HCT116 (cell line): ENCODE measurements around the gene MINK1. TPM values are rescaled to one million over a fixed set of nuclear protein-coding genes. Genes with fewer than 3 reads are reported as not detected.

ENCODE experiments used
- ATAC-seq: fragments of 200-7000 bp; cut with Tn5 transposase; 2 replicates; pipeline ENCODE4 v1.9.1; 2020; ENCODE audit warnings: mild to moderate bottlenecking, moderate library complexity
- BruUV-seq: library from RNA; stranded (reverse); fragments of 400-500 nt; replicated peaks from 2 replicates; lab custom pipeline; 2021; lab: Mats Ljungman, UMichigan
- CTCF ChIA-PET: fragments of 300-600 bp; sonication (Branson Sonifier 250); formaldehyde crosslinking; loops from one replicate; lab custom pipeline; 2021; ENCODE audit warnings: antibody characterized with exemption; lab: Charles Lee
- POLR2A ChIA-PET: fragments of 300-600, 350-600 bp; sonication (Branson Sonifier 250); formaldehyde crosslinking; loops from one replicate; lab custom pipeline; 2021; ENCODE audit warnings: antibody characterized with exemption; lab: Charles Lee
- RAD21 ChIA-PET, 2 experiments: fragments of 300-600 bp; sonication (Branson Sonifier 250); formaldehyde crosslinking; loops; one replicate each; lab custom pipeline; 2023; ENCODE audit warnings: low total read pairs in 2 of 2; ENCODE audit not compliant: uncharacterized antibody in 2 of 2, unreplicated experiment in 2 of 2, low non-redundant PET in 1 of 2; lab: Charles Lee
- DNase-seq: peaks from one replicate; pipeline ENCODE4 v3.0.0-alpha.2; 2010; ENCODE audit warnings: low read depth, low spot score
- H2AFZ ChIP-seq: fragments of 200-600 bp; shearing (Covaris generic), sonication (generic); 2 replicates; pipeline ENCODE4 v1.6.1; 2017; ENCODE audit warnings: low read depth, mixed run types, mixed read lengths, antibody characterized with exemption, low read length; ENCODE audit not compliant: poor library complexity, severe bottlenecking
- H3K27ac ChIP-seq: 2 replicates; pipeline ENCODE4 v1.5.1; 2012; ENCODE audit warnings: low read depth, low read length
- H3K27me3 ChIP-seq: fragments of 200-600 bp; sonication (generic); 2 replicates; pipeline ENCODE4 v1.6.1; 2016; ENCODE audit warnings: mixed run types, low read length, mixed read lengths; ENCODE audit not compliant: insufficient read depth
- H3K36me3 ChIP-seq, 2 experiments: fragments of 200-500 bp in 1 of 2; fragments of 200-600 bp in 1 of 2; sonication (Bioruptor generic) in 1 of 2; sonication (generic) in 1 of 2; 2 replicates each; pipeline versions ENCODE4 v1.5.1 to v1.6.1; 2014 to 2016; ENCODE audit warnings: low read length in 2 of 2, inconsistent platforms in 1 of 2, mixed read lengths in 1 of 2, mixed run types in 1 of 2; ENCODE audit not compliant: insufficient read depth in 2 of 2, control insufficient read depth in 1 of 2
- H3K4me1 ChIP-seq, 2 experiments: fragments of 200-600 bp in 1 of 2; sonication (generic) in 1 of 2; 2 replicates each; pipeline versions ENCODE4 v1.5.1 to v1.6.1; 2012 to 2017; ENCODE audit warnings: low read length in 2 of 2, inconsistent platforms in 1 of 2, mild to moderate bottlenecking in 1 of 2, mixed read lengths in 1 of 2, mixed run types in 1 of 2, moderate library complexity in 1 of 2; ENCODE audit not compliant: insufficient read depth in 2 of 2, control insufficient read depth in 1 of 2
- H3K4me2 ChIP-seq: fragments of 200-600 bp; sonication (generic); 2 replicates; pipeline ENCODE4 v1.6.1; 2017; ENCODE audit warnings: mixed run types, low read length, mixed read lengths
- H3K4me3 ChIP-seq, 2 experiments: fragments of 200-600 bp in 1 of 2; sonication (generic) in 1 of 2; replicated peaks in 1 of 2; 2 replicates each; pipeline ENCODE4 v1.5.1; 2011 to 2016; ENCODE audit warnings: low read length in 2 of 2, control low read depth in 1 of 2, low read depth in 1 of 2, mild to moderate bottlenecking in 1 of 2, mixed read lengths in 1 of 2, mixed run types in 1 of 2
- H3K79me2 ChIP-seq: fragments of 200-600 bp; sonication (generic); 2 replicates; pipeline ENCODE4 v1.6.1; 2017; ENCODE audit warnings: mild to moderate bottlenecking, mixed run types, low read length, moderate library complexity, mixed read lengths; ENCODE audit not compliant: insufficient read depth
- H3K9ac ChIP-seq: fragments of 200-600 bp; sonication (generic); 2 replicates; pipeline ENCODE4 v1.6.1; 2016; ENCODE audit warnings: low read length, mixed read lengths
- H3K9me2 ChIP-seq: fragments of 200-600 bp; sonication (generic), shearing (Covaris generic); 2 replicates; pipeline ENCODE4 v1.6.1; 2017; ENCODE audit warnings: mixed run types, mild to moderate bottlenecking, moderate library complexity; ENCODE audit not compliant: insufficient read depth
- H3K9me3 ChIP-seq, 2 experiments: fragments of 200-500 bp in 1 of 2; fragments of 200-600 bp in 1 of 2; sonication (Bioruptor generic) in 1 of 2; sonication (generic) in 1 of 2; 2 replicates each; pipeline ENCODE4 v1.6.1; 2014 to 2017; ENCODE audit warnings: low read length in 2 of 2, mixed read lengths in 2 of 2, inconsistent platforms in 1 of 2, low read depth in 1 of 2, mild to moderate bottlenecking in 1 of 2, mixed run types in 1 of 2, moderate library complexity in 1 of 2; ENCODE audit not compliant: control insufficient read depth in 1 of 2, insufficient read depth in 1 of 2
- H4K20me1 ChIP-seq: fragments of 200-600 bp; sonication (generic), shearing (Covaris generic); 2 replicates; pipeline ENCODE4 v1.6.1; 2017; ENCODE audit warnings: mixed run types, mild to moderate bottlenecking, moderate library complexity; ENCODE audit not compliant: insufficient read depth
- CBX3 ChIP-seq: IDR thresholded peaks from 2 replicates; pipeline ENCODE4 v1.6.1; 2012; ENCODE audit warnings: low read depth
- ELF1 ChIP-seq: IDR thresholded peaks from 2 replicates; pipeline ENCODE4 v1.6.1; 2012; ENCODE audit warnings: low read depth, borderline replicate concordance
- EZH2 ChIP-seq: fragments of 200-600 bp; sonication (generic); IDR thresholded peaks from 2 replicates; pipeline ENCODE4 v1.6.1; 2017; ENCODE audit warnings: antibody characterized with exemption, mixed run types
- FOSL1 ChIP-seq: IDR thresholded peaks from 2 replicates; pipeline ENCODE4 v1.6.1; 2012; ENCODE audit warnings: low read depth
- SIN3A ChIP-seq: IDR thresholded peaks from 2 replicates; pipeline ENCODE4 v1.6.1; 2012; ENCODE audit warnings: low read depth
- SP1 ChIP-seq: IDR thresholded peaks from 2 replicates; pipeline ENCODE4 v1.6.1; 2012; ENCODE audit warnings: low read depth
- YY1 ChIP-seq: IDR thresholded peaks from 2 replicates; pipeline ENCODE4 v1.6.1; 2011; ENCODE audit warnings: low read length, low read depth, moderate library complexity, mild to moderate bottlenecking; ENCODE audit not compliant: insufficient replicate concordance; ENCODE audit errors: extremely low read depth
- intact Hi-C: fragments of 100-400 bp; cut with micrococcal nuclease; formaldehyde crosslinking; loops from 2 replicates; pipeline ENCODE4 v1.10.0; 2022
- total RNA-seq: library from RNA; stranded (reverse); gene quantifications from one replicate; pipeline ENCODE4 v1.2.1, GENCODE V29; 2021; ENCODE audit not compliant: unreplicated experiment
- TF ChIP-seq, protein P1 (sequence below): IDR thresholded peaks from 2 replicates; pipeline ENCODE4 v1.6.1; 2012; ENCODE audit warnings: low read depth
- TF ChIP-seq, protein P2 (sequence below): IDR thresholded peaks from 2 replicates; pipeline ENCODE4 v1.6.1; 2011; ENCODE audit warnings: mild to moderate bottlenecking, low read length, moderate library complexity; ENCODE audit not compliant: insufficient replicate concordance; ENCODE audit errors: extremely low read depth
- TF ChIP-seq, protein P3 (sequence below): IDR thresholded peaks from 2 replicates; pipeline ENCODE4 v1.6.1; 2012
- TF ChIP-seq, protein P4 (sequence below): IDR thresholded peaks from 2 replicates; pipeline ENCODE4 v1.6.1; 2012

Gene MINK1
- total RNA-seq, 1 experiment from 2014 or later: 85.2 TPM

DNA sequence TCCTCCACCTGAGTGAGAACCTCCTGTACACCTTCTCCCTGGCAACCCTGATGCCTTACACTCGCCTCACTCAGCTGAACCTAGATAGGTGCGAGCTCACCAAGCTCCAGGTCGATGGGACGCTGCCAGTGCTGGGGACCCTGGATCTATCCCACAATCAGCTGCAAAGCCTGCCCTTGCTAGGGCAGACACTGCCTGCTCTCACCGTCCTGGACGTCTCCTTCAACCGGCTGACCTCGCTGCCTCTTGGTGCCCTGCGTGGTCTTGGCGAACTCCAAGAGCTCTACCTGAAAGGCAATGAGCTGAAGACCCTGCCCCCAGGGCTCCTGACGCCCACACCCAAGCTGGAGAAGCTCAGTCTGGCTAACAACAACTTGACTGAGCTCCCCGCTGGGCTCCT lies 99.6 kb downstream of the MINK1 start:
- POLR2A ChIA-PET: no interaction called here
- intact Hi-C loops: no loop called here
- no peak for ATAC-seq

More for the DNA sequence above, 99.6 kb downstream of the MINK1 start:
- no peak for DNase-seq
- Histone ChIP-seq H3K79me2 (peaks cover 2% of the 10 kb centered on the region; the same call in 1 of the 2 replicates), H3K36me3 (peaks cover 0 to 9% of the 10 kb centered on the region in 2 experiments; a peak in 1 of 4 replicates), H4K20me1 (no peaks in the 10 kb centered on the region), H3K9me2 (no peaks in the 10 kb centered on the region), H2AFZ (no peak overlapping the region), H3K4me2 (no peak overlapping the region), H3K9ac (no peak overlapping the region), H3K27me3 (no peaks in the 10 kb centered on the region), H3K4me1 (peaks cover 8 to 9% of the 10 kb centered on the region in 2 experiments), H3K4me3 (no peak overlapping the region), H3K9me3 (no peaks in the 10 kb centered on the region), H3K27ac (no peak overlapping the region)
- CTCF ChIA-PET: no interaction called here
- RAD21 ChIA-PET: no interaction called here
- no TSS peak for BruUV-seq
- TF ChIP-seq, protein P1, sequence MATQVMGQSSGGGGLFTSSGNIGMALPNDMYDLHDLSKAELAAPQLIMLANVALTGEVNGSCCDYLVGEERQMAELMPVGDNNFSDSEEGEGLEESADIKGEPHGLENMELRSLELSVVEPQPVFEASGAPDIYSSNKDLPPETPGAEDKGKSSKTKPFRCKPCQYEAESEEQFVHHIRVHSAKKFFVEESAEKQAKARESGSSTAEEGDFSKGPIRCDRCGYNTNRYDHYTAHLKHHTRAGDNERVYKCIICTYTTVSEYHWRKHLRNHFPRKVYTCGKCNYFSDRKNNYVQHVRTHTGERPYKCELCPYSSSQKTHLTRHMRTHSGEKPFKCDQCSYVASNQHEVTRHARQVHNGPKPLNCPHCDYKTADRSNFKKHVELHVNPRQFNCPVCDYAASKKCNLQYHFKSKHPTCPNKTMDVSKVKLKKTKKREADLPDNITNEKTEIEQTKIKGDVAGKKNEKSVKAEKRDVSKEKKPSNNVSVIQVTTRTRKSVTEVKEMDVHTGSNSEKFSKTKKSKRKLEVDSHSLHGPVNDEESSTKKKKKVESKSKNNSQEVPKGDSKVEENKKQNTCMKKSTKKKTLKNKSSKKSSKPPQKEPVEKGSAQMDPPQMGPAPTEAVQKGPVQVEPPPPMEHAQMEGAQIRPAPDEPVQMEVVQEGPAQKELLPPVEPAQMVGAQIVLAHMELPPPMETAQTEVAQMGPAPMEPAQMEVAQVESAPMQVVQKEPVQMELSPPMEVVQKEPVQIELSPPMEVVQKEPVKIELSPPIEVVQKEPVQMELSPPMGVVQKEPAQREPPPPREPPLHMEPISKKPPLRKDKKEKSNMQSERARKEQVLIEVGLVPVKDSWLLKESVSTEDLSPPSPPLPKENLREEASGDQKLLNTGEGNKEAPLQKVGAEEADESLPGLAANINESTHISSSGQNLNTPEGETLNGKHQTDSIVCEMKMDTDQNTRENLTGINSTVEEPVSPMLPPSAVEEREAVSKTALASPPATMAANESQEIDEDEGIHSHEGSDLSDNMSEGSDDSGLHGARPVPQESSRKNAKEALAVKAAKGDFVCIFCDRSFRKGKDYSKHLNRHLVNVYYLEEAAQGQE: no peak
- TF ChIP-seq EZH2 (no peak), ELF1 (no peak), FOSL1 (no peak), SP1 (no peak), SIN3A (no peak), YY1 (no peak), CBX3 (no peak)
- TF ChIP-seq, protein P2, sequence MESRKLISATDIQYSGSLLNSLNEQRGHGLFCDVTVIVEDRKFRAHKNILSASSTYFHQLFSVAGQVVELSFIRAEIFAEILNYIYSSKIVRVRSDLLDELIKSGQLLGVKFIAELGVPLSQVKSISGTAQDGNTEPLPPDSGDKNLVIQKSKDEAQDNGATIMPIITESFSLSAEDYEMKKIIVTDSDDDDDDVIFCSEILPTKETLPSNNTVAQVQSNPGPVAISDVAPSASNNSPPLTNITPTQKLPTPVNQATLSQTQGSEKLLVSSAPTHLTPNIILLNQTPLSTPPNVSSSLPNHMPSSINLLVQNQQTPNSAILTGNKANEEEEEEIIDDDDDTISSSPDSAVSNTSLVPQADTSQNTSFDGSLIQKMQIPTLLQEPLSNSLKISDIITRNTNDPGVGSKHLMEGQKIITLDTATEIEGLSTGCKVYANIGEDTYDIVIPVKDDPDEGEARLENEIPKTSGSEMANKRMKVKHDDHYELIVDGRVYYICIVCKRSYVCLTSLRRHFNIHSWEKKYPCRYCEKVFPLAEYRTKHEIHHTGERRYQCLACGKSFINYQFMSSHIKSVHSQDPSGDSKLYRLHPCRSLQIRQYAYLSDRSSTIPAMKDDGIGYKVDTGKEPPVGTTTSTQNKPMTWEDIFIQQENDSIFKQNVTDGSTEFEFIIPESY: no peak
- TF ChIP-seq, protein P3, sequence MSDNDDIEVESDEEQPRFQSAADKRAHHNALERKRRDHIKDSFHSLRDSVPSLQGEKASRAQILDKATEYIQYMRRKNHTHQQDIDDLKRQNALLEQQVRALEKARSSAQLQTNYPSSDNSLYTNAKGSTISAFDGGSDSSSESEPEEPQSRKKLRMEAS: no peak
- TF ChIP-seq, protein P4, sequence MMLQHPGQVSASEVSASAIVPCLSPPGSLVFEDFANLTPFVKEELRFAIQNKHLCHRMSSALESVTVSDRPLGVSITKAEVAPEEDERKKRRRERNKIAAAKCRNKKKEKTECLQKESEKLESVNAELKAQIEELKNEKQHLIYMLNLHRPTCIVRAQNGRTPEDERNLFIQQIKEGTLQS: no peak
- TF ChIP-seq, all 23 proteins: peak for 0
